SK-N-SH (cell line): ENCODE results near the gene POU6F2. TPM values are rescaled to one million over a fixed set of nuclear protein-coding genes. Genes with fewer than 3 reads are reported as not detected.

Experiments
- CTCF ChIA-PET: fragments of 300-600, 350-600 bp; formaldehyde crosslinking; extraction: SDS; loops from one replicate; lab custom pipeline; 2021; lab: Yijun Ruan, JAX
- POLR2A ChIA-PET: fragments of 350-600 bp; sonication (Branson Sonifier 250); formaldehyde crosslinking; extraction: SDS; loops from one replicate; lab custom pipeline; 2020; ENCODE audit warnings: antibody characterized with exemption, inconsistent platforms; lab: Yijun Ruan, JAX
- DNase-seq: peaks from one replicate; pipeline ENCODE4 v3.0.0; 2012
- H2AFZ ChIP-seq: fragments of 200-600 bp; sonication (generic); 2 replicates; pipeline ENCODE4 v1.8.1; 2016; ENCODE audit warnings: antibody characterized with exemption, mild to moderate bottlenecking, low read depth
- H3F3A ChIP-seq: fragments of 200-600 bp; sonication (generic); replicated peaks from 2 replicates; pipeline ENCODE3; 2016; ENCODE audit warnings: antibody characterized with exemption, mild to moderate bottlenecking; ENCODE audit not compliant: insufficient read depth
- H3K27ac ChIP-seq, 2 experiments: fragments of 200-500 bp in 1 of 2; fragments of 200-600 bp in 1 of 2; sonication (Bioruptor generic) in 1 of 2; sonication (generic), shearing (Covaris generic) in 1 of 2; 2 replicates each; pipeline versions ENCODE4 v1.5.1 to v1.6.1; 2014 to 2016; ENCODE audit warnings: low read depth in 2 of 2, inconsistent platforms in 1 of 2, low read length in 1 of 2, mild to moderate bottlenecking in 1 of 2, mixed read lengths in 1 of 2
- H3K27me3 ChIP-seq: fragments of 200-600 bp; sonication (generic), shearing (Covaris generic); 2 replicates; pipeline ENCODE4 v1.6.1; 2016; ENCODE audit warnings: mixed run types; ENCODE audit not compliant: insufficient read depth
- H3K36me3 ChIP-seq, 2 experiments: fragments of 200-500 bp in 1 of 2; fragments of 200-600 bp in 1 of 2; sonication (Bioruptor generic) in 1 of 2; sonication (generic) in 1 of 2; replicated peaks in 1 of 2; 2 replicates each; pipeline versions ENCODE3 to v1.5.1; 2014 to 2016; ENCODE audit warnings: low read length in 1 of 2, mild to moderate bottlenecking in 1 of 2; ENCODE audit not compliant: insufficient read depth in 2 of 2, control insufficient read depth in 1 of 2
- H3K4me1 ChIP-seq, 2 experiments: fragments of 200-500 bp in 1 of 2; fragments of 200-600 bp in 1 of 2; sonication (Bioruptor generic) in 1 of 2; sonication (generic), shearing (Covaris generic) in 1 of 2; 2 replicates each; pipeline versions ENCODE4 v1.5.1 to v1.6.1; 2014 to 2016; ENCODE audit warnings: low read depth in 1 of 2, low read length in 1 of 2, mixed run types in 1 of 2; ENCODE audit not compliant: insufficient read depth in 2 of 2, control insufficient read depth in 1 of 2
- H3K4me2 ChIP-seq: fragments of 200-600 bp; sonication (generic), shearing (Covaris generic); 2 replicates; pipeline ENCODE4 v1.6.1; 2017; ENCODE audit warnings: mixed run types
- H3K4me3 ChIP-seq, 2 experiments: fragments of 200-500 bp in 1 of 2; fragments of 200-600 bp in 1 of 2; sonication (Bioruptor generic) in 1 of 2; sonication (generic), shearing (Covaris generic) in 1 of 2; 2 replicates each; pipeline versions ENCODE4 v1.5.1 to v1.8.1; 2014 to 2016; ENCODE audit warnings: low read depth in 2 of 2, inconsistent platforms in 1 of 2, low read length in 1 of 2, mild to moderate bottlenecking in 1 of 2, mixed read lengths in 1 of 2, moderate library complexity in 1 of 2
- H3K79me2 ChIP-seq: fragments of 200-600 bp; sonication (generic); 2 replicates; pipeline ENCODE4 v1.8.1; 2017; ENCODE audit warnings: mild to moderate bottlenecking; ENCODE audit not compliant: insufficient read depth
- H3K9ac ChIP-seq: fragments of 200-600 bp; sonication (generic); 2 replicates; pipeline ENCODE4 v1.6.1; 2017; ENCODE audit warnings: mixed run types
- H3K9me2 ChIP-seq: fragments of 200-600 bp; sonication (generic); 2 replicates; pipeline ENCODE4 v1.6.1; 2017; ENCODE audit warnings: mixed run types
- H3K9me3 ChIP-seq: fragments of 200-600 bp; sonication (generic); 2 replicates; pipeline ENCODE4 v1.6.1; 2017; ENCODE audit warnings: mixed run types, mild to moderate bottlenecking, moderate library complexity
- H4K20me1 ChIP-seq: fragments of 200-600 bp; sonication (generic); 2 replicates; pipeline ENCODE4 v1.6.1; 2017; ENCODE audit warnings: mild to moderate bottlenecking, mixed run types; ENCODE audit not compliant: insufficient read depth
- EZH2phosphoT487 ChIP-seq: fragments of 200-600 bp; sonication (generic); IDR thresholded peaks from 2 replicates; pipeline ENCODE4 v1.6.1; 2017; ENCODE audit warnings: low read depth, mixed run types, mild to moderate bottlenecking, antibody characterized with exemption, moderate library complexity, borderline replicate concordance
- FOSL2 ChIP-seq: IDR thresholded peaks from 2 replicates; pipeline ENCODE4 v1.4.0; 2012; ENCODE audit warnings: low read depth, mild to moderate bottlenecking, moderate library complexity, borderline replicate concordance
- MEF2A ChIP-seq: IDR thresholded peaks from 2 replicates; pipeline ENCODE4 v1.4.0; 2012; ENCODE audit warnings: low read depth, borderline replicate concordance
- NFIC ChIP-seq: IDR thresholded peaks from 2 replicates; pipeline ENCODE4 v1.4.0; 2012; ENCODE audit warnings: borderline replicate concordance
- NRF1 ChIP-seq: IDR thresholded peaks from 2 replicates; pipeline ENCODE4 v1.6.1; 2012; ENCODE audit warnings: low read depth, mild to moderate bottlenecking, low read length
- RFX5 ChIP-seq: IDR thresholded peaks from 2 replicates; pipeline ENCODE4 v1.6.1; 2012; ENCODE audit warnings: mild to moderate bottlenecking, improper control_type of control experiment, low read length
- SMC3 ChIP-seq: IDR thresholded peaks from 2 replicates; pipeline ENCODE4 v1.6.1; 2012; ENCODE audit warnings: low read depth, low read length, improper control_type of control experiment
- TCF12 ChIP-seq: IDR thresholded peaks from 2 replicates; pipeline ENCODE4 v1.4.0; 2012
- TEAD4 ChIP-seq: IDR thresholded peaks from 2 replicates; pipeline ENCODE4 v1.4.0; 2012; ENCODE audit warnings: mild to moderate bottlenecking, borderline replicate concordance; ENCODE audit not compliant: insufficient read depth
- WGBS: methylation state at CpG from one replicate; pipeline ENCODE4 v1.1.6; 2017; ENCODE audit warnings: low lambda C conversion rate; 5-methylcytosine and 5-hydroxymethylcytosine counted together
- polyA plus RNA-seq, 3 experiments: library from polyadenylated mRNA; depleted of rRNA; stranded (reverse); fragments of >200 nt; gene quantifications; 2 replicates each; pipeline ENCODE4 v1.2.3, GENCODE V29; 2012
- TF ChIP-seq, protein P1 (sequence below): fragments of 150-350 bp; IDR thresholded peaks from 2 replicates; pipeline ENCODE4 v1.6.1; 2016; ENCODE audit warnings: mild to moderate bottlenecking, low read depth, low read length
- TF ChIP-seq, protein P2 (sequence below): fragments of 150-350 bp; IDR thresholded peaks from 2 replicates; pipeline ENCODE4 v1.6.1; 2017; ENCODE audit warnings: antibody characterized with exemption, low read length, low read depth, borderline replicate concordance
- TF ChIP-seq, protein P3 (sequence below): IDR thresholded peaks from 2 replicates; pipeline ENCODE4 v1.4.0; 2012; ENCODE audit warnings: low read depth
- TF ChIP-seq, protein P4 (sequence below): IDR thresholded peaks from 2 replicates; pipeline ENCODE4; 2012

POU6F2 gene
- polyA plus RNA-seq, 1 of the 3 experiments (the other 2 are of a cell fraction) = under 0.01 TPM

DNA sequence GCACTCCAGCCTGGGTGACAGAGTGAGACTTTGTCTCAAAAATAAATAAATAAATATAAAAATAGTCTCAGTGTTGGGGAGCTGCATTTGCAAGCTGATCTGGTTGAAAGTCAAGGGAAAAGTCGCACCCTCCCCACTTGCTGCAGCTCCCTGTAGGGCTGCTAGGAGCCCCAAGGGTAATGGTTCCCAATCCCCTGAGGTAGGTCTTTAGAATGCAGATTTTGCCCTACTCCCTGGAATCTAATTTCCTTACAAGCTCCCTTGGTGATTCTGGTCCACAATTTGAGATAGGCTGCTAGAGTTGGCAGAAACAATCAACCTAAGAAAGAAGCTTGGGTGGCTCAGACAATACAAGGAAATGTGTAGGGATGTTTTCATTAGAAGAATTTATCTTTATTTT, 356.0 kb downstream of the POU6F2 start:
- CTCF ChIA-PET = interaction anchor here (1.5 kb wide), 1 partner anchor 24 kb away, joined by 3 read pairs; no protein-coding TSS in a partner anchor
- H2AFZ ChIP-seq = no peak overlapping the region
- WGBS = 21% methylated on average over 1 of the region's 1 CpG
- no peaks in the 10 kb centered on the region for H3K36me3 ChIP-seq
- no peaks in the 10 kb centered on the region for H4K20me1 ChIP-seq
- no peak for DNase-seq
- no peak for TF ChIP-seq NFIC
- TF ChIP-seq, protein P1, sequence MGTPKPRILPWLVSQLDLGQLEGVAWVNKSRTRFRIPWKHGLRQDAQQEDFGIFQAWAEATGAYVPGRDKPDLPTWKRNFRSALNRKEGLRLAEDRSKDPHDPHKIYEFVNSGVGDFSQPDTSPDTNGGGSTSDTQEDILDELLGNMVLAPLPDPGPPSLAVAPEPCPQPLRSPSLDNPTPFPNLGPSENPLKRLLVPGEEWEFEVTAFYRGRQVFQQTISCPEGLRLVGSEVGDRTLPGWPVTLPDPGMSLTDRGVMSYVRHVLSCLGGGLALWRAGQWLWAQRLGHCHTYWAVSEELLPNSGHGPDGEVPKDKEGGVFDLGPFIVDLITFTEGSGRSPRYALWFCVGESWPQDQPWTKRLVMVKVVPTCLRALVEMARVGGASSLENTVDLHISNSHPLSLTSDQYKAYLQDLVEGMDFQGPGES = no peak
- TF ChIP-seq, protein P2, sequence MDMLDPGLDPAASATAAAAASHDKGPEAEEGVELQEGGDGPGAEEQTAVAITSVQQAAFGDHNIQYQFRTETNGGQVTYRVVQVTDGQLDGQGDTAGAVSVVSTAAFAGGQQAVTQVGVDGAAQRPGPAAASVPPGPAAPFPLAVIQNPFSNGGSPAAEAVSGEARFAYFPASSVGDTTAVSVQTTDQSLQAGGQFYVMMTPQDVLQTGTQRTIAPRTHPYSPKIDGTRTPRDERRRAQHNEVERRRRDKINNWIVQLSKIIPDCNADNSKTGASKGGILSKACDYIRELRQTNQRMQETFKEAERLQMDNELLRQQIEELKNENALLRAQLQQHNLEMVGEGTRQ = no peak
- no peaks in the 10 kb centered on the region for H3K9me3 ChIP-seq
- H3K4me1 ChIP-seq = no peaks in the 10 kb centered on the region
- H3K9ac ChIP-seq = no peak overlapping the region
- no peaks in the 10 kb centered on the region for H3F3A ChIP-seq
- no peaks in the 10 kb centered on the region for H3K9me2 ChIP-seq
- POLR2A ChIA-PET = no interaction called here
- H3K4me3 ChIP-seq = no peak overlapping the region
- H3K79me2 ChIP-seq = no peaks in the 10 kb centered on the region
- no peak overlapping the region for H3K4me2 ChIP-seq
- H3K27ac ChIP-seq = no peak overlapping the region
- H3K27me3 ChIP-seq = peaks cover 39% of the 10 kb centered on the region

DNA sequence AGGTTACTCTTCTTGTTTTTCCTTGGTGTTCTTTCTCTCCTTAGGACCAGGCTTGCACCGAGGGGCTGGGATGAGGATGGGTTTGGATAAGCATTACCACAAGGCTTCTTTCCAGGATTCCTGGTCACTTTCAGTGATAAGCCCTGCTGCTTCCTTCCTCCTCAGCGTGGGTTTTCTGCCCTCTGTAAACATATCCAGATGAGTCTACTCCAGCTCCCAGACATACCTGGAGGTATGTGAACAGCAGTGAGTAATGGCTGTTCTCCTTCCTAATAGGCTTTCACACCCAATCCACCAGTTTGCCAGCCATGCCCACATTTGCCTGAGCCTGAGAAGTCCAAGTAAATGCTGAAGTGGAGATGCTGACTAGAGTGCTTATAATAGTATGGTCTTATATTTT, 358.7 kb downstream of the POU6F2 start:
- Histone ChIP-seq H3K9ac (no peak overlapping the region), H3K79me2 (no peaks in the 10 kb centered on the region), H3K9me3 (no peaks in the 10 kb centered on the region), H2AFZ (no peak overlapping the region), H3K4me1 (no peaks in the 10 kb centered on the region), H3K4me3 (no peak overlapping the region), H3K27ac (no peak overlapping the region), H3K27me3 (peaks cover 27% of the 10 kb centered on the region; the same call in 1 of the 2 replicates), H3F3A (no peaks in the 10 kb centered on the region), H3K9me2 (no peaks in the 10 kb centered on the region), H3K36me3 (no peaks in the 10 kb centered on the region), H3K4me2 (no peak overlapping the region), H4K20me1 (no peaks in the 10 kb centered on the region)
- no peak for DNase-seq
- 0% methylated on average over 2 of the region's 2 CpGs for WGBS
- ChIA-PET CTCF (no interaction called here), POLR2A (no interaction called here)
- TF ChIP-seq, protein P3, sequence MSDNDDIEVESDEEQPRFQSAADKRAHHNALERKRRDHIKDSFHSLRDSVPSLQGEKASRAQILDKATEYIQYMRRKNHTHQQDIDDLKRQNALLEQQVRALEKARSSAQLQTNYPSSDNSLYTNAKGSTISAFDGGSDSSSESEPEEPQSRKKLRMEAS = no peak
- no peak for TF ChIP-seq TCF12
- no peak for TF ChIP-seq NRF1
- TF ChIP-seq, protein P4, sequence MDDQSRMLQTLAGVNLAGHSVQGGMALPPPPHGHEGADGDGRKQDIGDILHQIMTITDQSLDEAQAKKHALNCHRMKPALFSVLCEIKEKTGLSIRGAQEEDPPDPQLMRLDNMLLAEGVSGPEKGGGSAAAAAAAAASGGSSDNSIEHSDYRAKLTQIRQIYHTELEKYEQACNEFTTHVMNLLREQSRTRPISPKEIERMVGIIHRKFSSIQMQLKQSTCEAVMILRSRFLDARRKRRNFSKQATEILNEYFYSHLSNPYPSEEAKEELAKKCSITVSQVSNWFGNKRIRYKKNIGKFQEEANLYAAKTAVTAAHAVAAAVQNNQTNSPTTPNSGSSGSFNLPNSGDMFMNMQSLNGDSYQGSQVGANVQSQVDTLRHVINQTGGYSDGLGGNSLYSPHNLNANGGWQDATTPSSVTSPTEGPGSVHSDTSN = no peak
- TF ChIP-seq MEF2A = no peak
- no peak for TF ChIP-seq FOSL2
- TF ChIP-seq EZH2phosphoT487 = no peak
- no peak for TF ChIP-seq RFX5
- no peak for TF ChIP-seq TEAD4
- TF ChIP-seq SMC3 = no peak
